ENCODE results near the gene AIM2.
"Not testable (repeated sequence)": the region's sequence is repeated elsewhere in the genome, so short reads cannot be mapped to it uniquely, and the experiment has no call there.

Gene AIM2

GRCh38 chr1:159077120-159077961 is 775 bp upstream of the AIM2 start:
- no peak for DNase-seq

DNA sequence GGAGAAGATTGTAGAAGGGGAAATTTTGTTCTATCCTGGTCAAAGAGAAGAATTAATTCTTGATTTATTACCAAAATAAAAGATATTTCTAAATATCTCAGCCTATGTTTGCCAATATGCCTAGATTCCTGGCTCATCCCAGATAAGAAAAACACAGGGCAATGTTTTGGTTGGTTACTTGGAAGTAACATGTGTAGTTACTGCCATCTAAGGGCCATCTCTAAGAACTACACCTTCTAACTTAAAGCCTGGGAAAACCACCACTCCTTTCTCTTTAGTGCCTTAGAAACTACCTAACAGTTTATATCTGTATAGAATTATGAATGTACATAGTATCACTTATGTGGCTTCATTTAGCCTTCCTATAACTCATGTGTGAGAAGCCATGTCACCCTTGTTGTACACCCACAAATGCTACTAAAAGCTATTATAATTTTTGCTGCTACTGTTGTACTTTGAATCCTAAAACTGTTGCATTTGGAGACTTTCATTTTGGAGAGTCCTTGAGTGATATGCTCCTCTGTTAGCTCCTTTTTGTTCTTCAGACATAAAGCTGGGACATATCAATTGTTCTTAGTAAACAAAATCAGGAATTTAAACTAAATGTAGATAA is 4.5 kb downstream of the AIM2 start:
- peak; percentile 29 for DNase-seq

- no peak for DNase-seq
Observed at GRCh38 chr1:159068886-159069285, 7.7 kb downstream of the AIM2 start.

GRCh38 chr1:159067699-159068621 is 8.6 kb downstream of the AIM2 start:
- no peak for DNase-seq

GRCh38 chr1:159066108-159066507 is 10.5 kb downstream of the AIM2 start:
- DNase-seq, result no peak

GRCh38 chr1:159065106-159065505 is 11.5 kb downstream of the AIM2 start:
- no peak for DNase-seq

DNA sequence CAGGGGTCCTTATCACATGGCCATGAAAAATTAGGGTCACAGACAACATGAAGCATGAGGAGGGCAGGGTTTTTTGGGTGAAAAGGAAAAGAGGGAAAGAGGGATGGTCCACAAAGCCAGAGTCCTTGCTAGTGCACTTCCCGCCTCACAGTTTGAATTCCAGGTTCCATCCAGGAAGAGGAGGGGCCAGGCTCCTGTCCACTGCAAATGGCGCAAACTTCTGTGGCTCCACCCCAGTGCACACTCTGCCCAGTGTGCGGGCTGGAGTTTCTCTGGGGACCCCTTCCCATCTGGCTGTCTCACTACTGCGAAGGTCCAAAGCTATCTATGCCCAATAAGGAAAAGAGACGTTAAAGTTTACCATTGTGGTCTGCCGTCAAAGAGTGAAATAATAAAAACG is 17.8 kb downstream of the AIM2 start:
- no peak for DNase-seq

DNA sequence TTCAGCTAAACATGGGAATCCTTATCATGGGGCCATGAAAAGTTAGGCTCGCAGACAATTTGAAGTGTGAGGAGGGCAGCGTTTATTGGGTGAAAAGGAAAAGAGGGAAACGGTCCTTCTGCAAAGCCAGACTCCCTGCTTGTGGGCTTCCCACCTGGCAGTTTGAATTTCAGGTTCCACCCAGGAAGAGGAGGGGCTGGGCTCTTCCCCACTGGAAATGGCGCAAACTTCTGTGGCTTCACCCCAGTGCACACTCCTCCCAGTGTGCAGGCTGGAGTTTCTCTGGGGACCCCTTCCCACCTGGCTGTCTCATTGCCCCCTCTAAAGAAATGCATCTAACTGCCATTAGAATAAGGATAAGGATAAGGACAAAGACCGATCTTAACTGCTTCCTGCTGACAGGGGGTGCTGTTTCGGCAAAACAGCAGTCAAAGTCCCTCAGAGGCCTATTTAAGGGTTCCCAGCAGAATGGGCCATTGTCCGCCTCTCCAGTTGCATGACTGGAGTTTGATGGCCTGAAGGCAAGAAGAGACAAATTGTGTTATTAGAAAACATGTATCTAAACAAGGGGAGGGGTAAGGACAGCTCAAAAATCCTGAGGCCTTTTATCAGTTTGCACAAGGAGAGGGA is 20.4 kb downstream of the AIM2 start:
- DNase-seq, result no peak

- no peak for DNase-seq
Observed at GRCh38 chr1:159055181-159055641, 21.4 kb downstream of the AIM2 start.

DNA sequence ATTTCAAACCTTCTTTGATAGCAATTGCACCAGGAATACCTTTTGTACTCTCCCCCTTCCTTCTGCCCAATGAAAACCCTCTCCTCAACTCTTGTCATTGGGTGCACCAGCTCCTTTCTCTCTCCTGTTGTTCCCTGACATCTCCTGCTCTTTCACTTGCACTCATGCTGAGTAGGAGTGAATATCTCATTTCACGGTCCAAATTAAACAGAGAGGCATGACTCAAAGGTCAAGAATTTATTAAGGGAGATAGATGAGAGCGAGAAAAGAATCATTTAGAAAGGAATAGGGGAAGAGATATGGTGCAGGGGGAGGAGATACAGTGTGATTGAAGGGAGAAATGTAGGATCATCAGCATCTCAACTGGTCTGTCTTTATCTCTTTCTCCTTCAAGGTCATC is 22.1 kb downstream of the AIM2 start:
- no peak for DNase-seq

DNA sequence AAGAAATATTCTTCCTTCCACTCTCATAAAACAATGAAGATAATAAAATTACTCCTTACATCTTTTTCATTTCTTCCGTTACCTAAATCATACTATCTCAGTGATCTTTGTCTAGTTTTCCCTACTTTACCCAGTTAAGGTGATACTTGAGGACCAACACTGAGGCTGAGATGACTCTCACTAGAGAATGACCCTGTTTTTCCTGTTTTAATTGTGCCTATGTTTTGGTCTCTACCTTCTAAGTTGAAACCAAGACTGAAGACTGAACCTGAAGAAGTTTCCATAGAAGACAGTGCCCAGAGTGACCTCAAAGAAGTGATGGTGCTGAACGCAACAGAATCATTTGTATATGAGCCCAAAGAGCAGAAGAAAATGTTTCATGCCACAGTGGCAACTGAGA is 25.1 kb downstream of the AIM2 start:
- no peak for DNase-seq

- DNase-seq, result not testable (repeated sequence)
Observed at GRCh38 chr1:159046486-159046885, 30.1 kb downstream of the AIM2 start.

GRCh38 chr1:159040893-159041724 is 35.5 kb downstream of the AIM2 start:
- no peak for DNase-seq

DNA sequence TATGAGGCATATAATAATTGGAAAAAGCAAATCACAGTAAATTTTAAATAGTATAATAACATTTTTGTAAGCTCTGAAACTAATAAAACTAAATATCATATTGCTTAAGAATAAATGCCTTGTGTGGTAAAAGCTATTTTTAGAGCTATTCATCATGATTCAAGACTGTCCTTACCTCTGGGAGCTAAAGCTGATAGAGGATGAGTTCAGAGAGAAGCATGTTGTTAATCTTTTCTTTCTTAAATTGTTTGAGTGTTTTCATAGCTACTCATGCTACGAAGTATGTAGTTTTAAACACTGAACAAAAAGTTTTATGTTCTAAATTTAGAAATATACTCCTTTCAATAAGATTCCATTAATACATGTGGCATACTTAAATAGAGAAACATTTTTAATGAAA is 36.4 kb downstream of the AIM2 start:
- DNase-seq, result no peak

GRCh38 chr1:159030877-159031447 is 45.6 kb downstream of the AIM2 start:
- no peak for DNase-seq

GRCh38 chr1:159030311-159030710 is 46.3 kb downstream of the AIM2 start:
- DNase-seq, result no peak

- not testable (repeated sequence) for DNase-seq
Observed at GRCh38 chr1:159026841-159027240, 49.7 kb downstream of the AIM2 start.

GRCh38 chr1:159025043-159025442 is 51.5 kb downstream of the AIM2 start:
- no peak for DNase-seq

- DNase-seq, result no peak
Observed at GRCh38 chr1:159023723-159024122, 52.8 kb downstream of the AIM2 start.

DNA sequence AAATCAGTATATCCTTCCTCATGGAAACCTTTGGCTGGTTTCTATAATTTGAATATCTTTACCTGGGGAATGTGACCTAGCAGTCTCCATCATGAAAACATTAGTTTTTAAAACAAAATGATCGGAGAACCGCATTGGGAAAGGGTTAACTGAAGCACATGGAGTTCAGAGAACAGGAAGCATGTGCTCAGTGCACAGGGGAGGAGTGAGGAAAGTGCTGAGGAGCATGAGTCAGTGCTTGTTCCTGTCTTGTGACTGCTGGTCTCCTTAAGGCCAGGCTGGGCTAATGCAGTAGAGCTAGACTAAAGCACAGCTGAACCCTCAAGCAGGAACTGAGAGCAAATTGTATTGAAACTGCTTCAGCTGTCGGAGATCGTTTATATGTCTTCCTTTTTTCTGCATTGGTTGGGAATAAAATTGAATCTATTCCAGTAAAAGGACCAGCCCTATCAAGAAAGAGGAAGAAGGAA is 61.1 kb downstream of the AIM2 start:
- DNase-seq, result no peak

DNA sequence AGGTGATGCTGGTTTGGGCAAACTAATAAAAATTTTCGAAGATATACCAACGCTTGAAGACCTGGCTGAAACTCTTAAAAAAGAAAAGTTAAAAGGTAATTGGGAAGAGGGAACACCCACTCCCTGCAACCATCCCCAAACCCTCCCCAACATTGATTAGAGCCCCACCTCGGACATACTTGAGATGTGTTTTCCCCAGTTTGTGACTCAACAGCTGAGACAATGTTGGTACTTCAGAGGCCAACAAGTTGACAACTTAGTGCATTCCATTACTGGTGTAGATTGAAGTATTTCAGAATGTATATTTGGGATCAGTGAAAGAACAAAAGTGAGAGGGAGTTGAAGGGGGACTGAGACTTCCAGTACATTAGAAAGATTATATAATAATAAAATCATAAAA is 61.7 kb downstream of the AIM2 start:
- DNase-seq, result no peak

Data from NCI-H1092 treated with DMSO at 0.1 percent for 48 hours (cell line).